Measurements from ENCODE around the gene IL26. TPM values are rescaled to one million over a fixed set of nuclear protein-coding genes. Genes with fewer than 3 reads are reported as not detected.

Gene IL26
- total and polyA plus RNA-seq, 2 of the 4 experiments (the other 2 are of a cell fraction), result not detected

GRCh38 chr12:68210875-68211274 lies 14.7 kb downstream of the IL26 start:
- no peaks in the 10 kb centered on the region for H3K9me1 ChIP-seq (ENCODE audit: insufficient read depth, low read length)
- BruUV-seq (replicated peaks), result no TSS peak
- H2BK15ac ChIP-seq (ENCODE audit: low read depth, low read length), result no peak overlapping the region
- no peak overlapping the region for H2AFZ ChIP-seq (replicated peaks; ENCODE audit: low read length, poor library complexity)
- CTCF ChIA-PET, result no interaction called here
- H4K91ac ChIP-seq (ENCODE audit: insufficient read depth, low read depth, low read length), result no peak overlapping the region
- H4K20me1 ChIP-seq (ENCODE audit: insufficient read depth, low read length), result no peaks in the 10 kb centered on the region
- no peak overlapping the region for H2BK120ac ChIP-seq (ENCODE audit: low read depth, low read length)
- no peak overlapping the region for H3K56ac ChIP-seq (ENCODE audit: extremely low read depth, insufficient read depth, low read length)
- intact Hi-C loops (cut with micrococcal nuclease) (no loop called here), dilution Hi-C loops (cut with HindIII; ENCODE audit: low sequenced_read_pairs, unreplicated experiment) (loop anchor here (25.0 kb wide), 1 partner anchor 101 kb away; no protein-coding TSS in a partner anchor), in situ Hi-C loops (cut with MboI; ENCODE audit: low sequenced_read_pairs) (no loop called here)
- no peaks in the 10 kb centered on the region for H3K79me1 ChIP-seq (ENCODE audit: low read depth in 1 of 2, low read length in 2 of 2)
- H3K4ac ChIP-seq (ENCODE audit: low read depth, low read length), result no peak overlapping the region
- H3K36me3 ChIP-seq (ENCODE audit: control insufficient read depth, insufficient read depth, low read length), result no peaks in the 10 kb centered on the region
- H3K4me2 ChIP-seq (ENCODE audit: low read depth, low read length), result no peak overlapping the region
- H3K23ac ChIP-seq (ENCODE audit: low read depth, low read length), result no peak overlapping the region
- no peak overlapping the region for H2BK5ac ChIP-seq (ENCODE audit: low read depth, low read length, poor library complexity, severe bottlenecking)
- no peak overlapping the region for H3K4me3 ChIP-seq (ENCODE audit: insufficient read depth, low read depth, low read length)
- no peak overlapping the region for H3K18ac ChIP-seq (ENCODE audit: low read depth, low read length)
- ATAC-seq (ENCODE audit: low read depth) (no peak), DNase-seq (no peak)
- POLR2A ChIA-PET (ENCODE audit: unreplicated experiment), result no interaction called here
- TF ChIP-seq RFX5 (IDR thresholded peaks at IDR 0.05; ENCODE audit: low read depth, low read length), result no peak
- TF ChIP-seq RCOR1 (IDR thresholded peaks at IDR 0.05; ENCODE audit: insufficient replicate concordance, low read length), result no peak
- TF ChIP-seq CTCF (conservative IDR thresholded peaks at IDR 0.05; ENCODE audit: low read depth, low read length), result no peak
- TF ChIP-seq POLR2A (IDR thresholded peaks at IDR 0.05; ENCODE audit: low read depth, low read length), result no peak
- no peak for TF ChIP-seq BHLHE40 (IDR thresholded peaks at IDR 0.05; ENCODE audit: low read depth, low read length)
- TF ChIP-seq CHD1 (IDR thresholded peaks at IDR 0.05; ENCODE audit: low read depth, low read length), result no peak
- no peak for TF ChIP-seq SMC3 (IDR thresholded peaks at IDR 0.05; ENCODE audit: low read depth, low read length)
- TF ChIP-seq ELK1 (IDR thresholded peaks at IDR 0.05; ENCODE audit: borderline replicate concordance, low read depth, low read length), result no peak
- no peak for TF ChIP-seq NFE2L2 (IDR thresholded peaks at IDR 0.05; ENCODE audit: low read depth, low read length)
- no peak for TF ChIP-seq RAD21 (IDR thresholded peaks at IDR 0.05; ENCODE audit: low read length)
- no peak for TF ChIP-seq MAZ (IDR thresholded peaks at IDR 0.05; ENCODE audit: borderline replicate concordance, low read depth, low read length)
- TF ChIP-seq CEBPB (IDR thresholded peaks at IDR 0.05; ENCODE audit: low read depth, low read length), result no peak
- TF ChIP-seq MAFK (IDR thresholded peaks at IDR 0.05; ENCODE audit: low read depth, low read length), result no peak
- no peak for TF ChIP-seq MXI1 (IDR thresholded peaks at IDR 0.05; ENCODE audit: borderline replicate concordance, low read depth, low read length)
- TF ChIP-seq USF2 (IDR thresholded peaks at IDR 0.05; ENCODE audit: low read depth, low read length), result no peak
- TF ChIP-seq FOS (IDR thresholded peaks at IDR 0.05; ENCODE audit: low read depth, low read length), result no peak
- no peak overlapping the region for H2AK9ac ChIP-seq (replicated peaks; ENCODE audit: low read depth, low read length, poor library complexity)
- no peak overlapping the region for H4K5ac ChIP-seq (ENCODE audit: low read depth, low read length)
- no peak overlapping the region for H3K27ac ChIP-seq (ENCODE audit: insufficient read depth, low read length)
- no peak overlapping the region for H2AK5ac ChIP-seq (ENCODE audit: low read depth, low read length)
- H3K9ac ChIP-seq (ENCODE audit: low read depth, low read length), result no peak overlapping the region
- no peaks in the 10 kb centered on the region for H3K4me1 ChIP-seq (ENCODE audit: control insufficient read depth, insufficient read depth, low read length)
- H3K27me3 ChIP-seq (ENCODE audit: control insufficient read depth, insufficient read depth, low read length), result peaks cover 1% of the 10 kb centered on the region; the same call in 1 of the 2 replicates
- no peak overlapping the region for H2BK20ac ChIP-seq (ENCODE audit: low read depth, low read length)
- WGBS, 2 experiments (ENCODE audit: extremely low coverage in 2 of 2, insufficient read length in 1 of 2), result no CpG with 5 or more reads among the region's 2 CpGs
- no peaks in the 10 kb centered on the region for H3K9me3 ChIP-seq (ENCODE audit: control insufficient read depth, insufficient read depth, low read length)
- no peak overlapping the region for H3K14ac ChIP-seq (replicated peaks; ENCODE audit: low read depth, low read length)
- H4K8ac ChIP-seq (ENCODE audit: low read depth in 2 of 2, low read length in 2 of 2), result no peak overlapping the region
